HL-60 (cell line): ENCODE measurements around the gene SNX5.

ENCODE experiments used
- GABPA ChIP-seq: IDR thresholded peaks from 2 replicates; pipeline ENCODE4 v1.6.1; 2012; ENCODE audit warnings: low read depth
- POLR2AphosphoS5 ChIP-seq: IDR thresholded peaks from 2 replicates; pipeline ENCODE4 v1.6.1; 2012; ENCODE audit warnings: low read depth
- TF ChIP-seq, protein P1 (sequence below): IDR thresholded peaks from one replicate; pipeline ENCODE4 v1.5.1; 2011; ENCODE audit warnings: low read length, control low read depth, inconsistent platforms; ENCODE audit not compliant: insufficient read depth
- TF ChIP-seq, protein P2 (sequence below): IDR thresholded peaks from 2 replicates; pipeline ENCODE4 v1.6.1; 2012; ENCODE audit warnings: low read depth; ENCODE audit not compliant: insufficient replicate concordance

DNA sequence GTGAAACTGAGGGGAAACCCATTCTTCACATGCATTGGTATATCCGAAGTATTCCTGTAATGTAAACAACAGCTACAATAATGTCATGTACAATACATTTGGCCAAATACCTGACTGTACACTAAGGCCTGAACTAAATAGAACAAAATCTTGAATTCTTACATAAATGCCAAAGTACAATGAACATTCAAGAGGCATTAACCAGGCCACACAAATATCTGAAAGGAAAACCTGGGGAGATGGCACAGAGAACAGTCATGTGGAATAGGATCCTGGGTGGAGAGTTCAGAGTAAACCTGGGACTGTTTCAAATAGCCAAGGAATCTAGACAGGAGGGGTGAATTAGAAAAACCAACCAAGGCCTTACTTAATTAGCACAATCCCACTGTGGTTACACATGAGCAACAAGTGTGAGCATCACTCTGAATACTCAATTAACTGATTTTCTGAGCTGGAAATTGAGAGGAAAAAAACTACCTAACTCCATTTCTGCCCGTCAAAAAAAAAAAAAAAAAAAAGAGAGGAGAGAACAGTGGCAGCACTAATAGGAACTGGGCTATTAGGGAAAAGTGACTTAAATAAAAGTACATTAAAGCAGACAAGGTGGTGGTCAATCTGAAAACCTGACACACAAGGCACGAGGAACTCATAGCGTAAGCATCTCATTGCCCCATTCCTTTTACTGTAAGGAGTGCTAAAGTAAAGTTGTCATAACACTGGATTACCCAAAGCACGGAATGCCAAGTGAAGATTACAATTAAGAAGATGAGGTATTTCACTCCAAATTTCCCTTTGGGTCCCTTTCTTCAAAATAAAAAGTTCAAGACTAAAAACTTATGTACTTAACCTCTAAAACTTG is 10.9 kb downstream of the SNX5 start:
- TF ChIP-seq, protein P1, sequence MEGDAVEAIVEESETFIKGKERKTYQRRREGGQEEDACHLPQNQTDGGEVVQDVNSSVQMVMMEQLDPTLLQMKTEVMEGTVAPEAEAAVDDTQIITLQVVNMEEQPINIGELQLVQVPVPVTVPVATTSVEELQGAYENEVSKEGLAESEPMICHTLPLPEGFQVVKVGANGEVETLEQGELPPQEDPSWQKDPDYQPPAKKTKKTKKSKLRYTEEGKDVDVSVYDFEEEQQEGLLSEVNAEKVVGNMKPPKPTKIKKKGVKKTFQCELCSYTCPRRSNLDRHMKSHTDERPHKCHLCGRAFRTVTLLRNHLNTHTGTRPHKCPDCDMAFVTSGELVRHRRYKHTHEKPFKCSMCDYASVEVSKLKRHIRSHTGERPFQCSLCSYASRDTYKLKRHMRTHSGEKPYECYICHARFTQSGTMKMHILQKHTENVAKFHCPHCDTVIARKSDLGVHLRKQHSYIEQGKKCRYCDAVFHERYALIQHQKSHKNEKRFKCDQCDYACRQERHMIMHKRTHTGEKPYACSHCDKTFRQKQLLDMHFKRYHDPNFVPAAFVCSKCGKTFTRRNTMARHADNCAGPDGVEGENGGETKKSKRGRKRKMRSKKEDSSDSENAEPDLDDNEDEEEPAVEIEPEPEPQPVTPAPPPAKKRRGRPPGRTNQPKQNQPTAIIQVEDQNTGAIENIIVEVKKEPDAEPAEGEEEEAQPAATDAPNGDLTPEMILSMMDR: no peak
- TF ChIP-seq POLR2AphosphoS5 (no peak), GABPA (no peak)
- TF ChIP-seq, protein P2, sequence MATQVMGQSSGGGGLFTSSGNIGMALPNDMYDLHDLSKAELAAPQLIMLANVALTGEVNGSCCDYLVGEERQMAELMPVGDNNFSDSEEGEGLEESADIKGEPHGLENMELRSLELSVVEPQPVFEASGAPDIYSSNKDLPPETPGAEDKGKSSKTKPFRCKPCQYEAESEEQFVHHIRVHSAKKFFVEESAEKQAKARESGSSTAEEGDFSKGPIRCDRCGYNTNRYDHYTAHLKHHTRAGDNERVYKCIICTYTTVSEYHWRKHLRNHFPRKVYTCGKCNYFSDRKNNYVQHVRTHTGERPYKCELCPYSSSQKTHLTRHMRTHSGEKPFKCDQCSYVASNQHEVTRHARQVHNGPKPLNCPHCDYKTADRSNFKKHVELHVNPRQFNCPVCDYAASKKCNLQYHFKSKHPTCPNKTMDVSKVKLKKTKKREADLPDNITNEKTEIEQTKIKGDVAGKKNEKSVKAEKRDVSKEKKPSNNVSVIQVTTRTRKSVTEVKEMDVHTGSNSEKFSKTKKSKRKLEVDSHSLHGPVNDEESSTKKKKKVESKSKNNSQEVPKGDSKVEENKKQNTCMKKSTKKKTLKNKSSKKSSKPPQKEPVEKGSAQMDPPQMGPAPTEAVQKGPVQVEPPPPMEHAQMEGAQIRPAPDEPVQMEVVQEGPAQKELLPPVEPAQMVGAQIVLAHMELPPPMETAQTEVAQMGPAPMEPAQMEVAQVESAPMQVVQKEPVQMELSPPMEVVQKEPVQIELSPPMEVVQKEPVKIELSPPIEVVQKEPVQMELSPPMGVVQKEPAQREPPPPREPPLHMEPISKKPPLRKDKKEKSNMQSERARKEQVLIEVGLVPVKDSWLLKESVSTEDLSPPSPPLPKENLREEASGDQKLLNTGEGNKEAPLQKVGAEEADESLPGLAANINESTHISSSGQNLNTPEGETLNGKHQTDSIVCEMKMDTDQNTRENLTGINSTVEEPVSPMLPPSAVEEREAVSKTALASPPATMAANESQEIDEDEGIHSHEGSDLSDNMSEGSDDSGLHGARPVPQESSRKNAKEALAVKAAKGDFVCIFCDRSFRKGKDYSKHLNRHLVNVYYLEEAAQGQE: no peak
